ENCODE results near the gene PRKG1. TPM values are rescaled to one million over a fixed set of nuclear protein-coding genes. Genes with fewer than 3 reads are reported as not detected.

Gene PRKG1
- total and polyA plus RNA-seq, 2 donors (not counting 1 experiment from before 2014, with no cell fraction given): 45.8 to 71.8 TPM

DNA sequence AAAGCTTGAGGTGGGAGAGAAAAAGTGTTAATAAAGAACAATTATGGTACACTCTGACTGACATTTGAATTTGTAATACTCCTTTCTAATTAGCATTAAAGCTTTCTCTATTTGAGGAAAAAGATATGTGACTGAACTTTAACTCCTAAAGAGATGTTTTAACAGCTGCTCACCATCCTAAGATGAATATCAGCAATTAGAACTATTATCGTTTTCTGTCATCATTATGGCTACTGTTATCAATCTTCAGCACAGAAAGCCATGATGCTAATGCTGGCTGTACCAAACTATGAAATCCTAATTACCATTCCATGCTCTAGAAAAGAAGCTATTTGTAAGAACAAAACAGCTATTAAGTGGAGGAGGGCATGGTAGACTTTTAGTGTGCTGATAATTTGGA, 853.9 kb downstream of the PRKG1 start:
- H3K4me3 ChIP-seq (replicated peaks in 1 of 4; ENCODE audit: control extremely low read depth in 1 of 4, insufficient read depth in 1 of 4, low read depth in 3 of 4, low read length in 4 of 4): no peak overlapping the region
- H2AFZ ChIP-seq (ENCODE audit: low read length): no peak overlapping the region
- no peak overlapping the region for H3K27ac ChIP-seq (ENCODE audit: insufficient read depth, low read length)
- H3K9ac ChIP-seq (ENCODE audit: insufficient read depth, low read length): no peak overlapping the region
- no peak for DNase-seq (ENCODE audit: low read depth in 2 of 2)
- H4K20me1 ChIP-seq (ENCODE audit: control insufficient read depth, extremely low read depth, insufficient read depth, low read length): no peaks in the 10 kb centered on the region
- H3K4me2 ChIP-seq (ENCODE audit: extremely low read depth, insufficient read depth, low read length): no peak overlapping the region
- H3K9me3 ChIP-seq (ENCODE audit: control insufficient read depth, insufficient read depth, low read depth, low read length): no peaks in the 10 kb centered on the region
- H3K27me3 ChIP-seq (ENCODE audit: control insufficient read depth, insufficient read depth, low read length): no peaks in the 10 kb centered on the region
- H3K36me3 ChIP-seq (ENCODE audit: control insufficient read depth, insufficient read depth, low read length): no peaks in the 10 kb centered on the region
- H3K4me1 ChIP-seq (ENCODE audit: control insufficient read depth, extremely low read depth, insufficient read depth, low read length): no peaks in the 10 kb centered on the region
- TF ChIP-seq, protein P1, sequence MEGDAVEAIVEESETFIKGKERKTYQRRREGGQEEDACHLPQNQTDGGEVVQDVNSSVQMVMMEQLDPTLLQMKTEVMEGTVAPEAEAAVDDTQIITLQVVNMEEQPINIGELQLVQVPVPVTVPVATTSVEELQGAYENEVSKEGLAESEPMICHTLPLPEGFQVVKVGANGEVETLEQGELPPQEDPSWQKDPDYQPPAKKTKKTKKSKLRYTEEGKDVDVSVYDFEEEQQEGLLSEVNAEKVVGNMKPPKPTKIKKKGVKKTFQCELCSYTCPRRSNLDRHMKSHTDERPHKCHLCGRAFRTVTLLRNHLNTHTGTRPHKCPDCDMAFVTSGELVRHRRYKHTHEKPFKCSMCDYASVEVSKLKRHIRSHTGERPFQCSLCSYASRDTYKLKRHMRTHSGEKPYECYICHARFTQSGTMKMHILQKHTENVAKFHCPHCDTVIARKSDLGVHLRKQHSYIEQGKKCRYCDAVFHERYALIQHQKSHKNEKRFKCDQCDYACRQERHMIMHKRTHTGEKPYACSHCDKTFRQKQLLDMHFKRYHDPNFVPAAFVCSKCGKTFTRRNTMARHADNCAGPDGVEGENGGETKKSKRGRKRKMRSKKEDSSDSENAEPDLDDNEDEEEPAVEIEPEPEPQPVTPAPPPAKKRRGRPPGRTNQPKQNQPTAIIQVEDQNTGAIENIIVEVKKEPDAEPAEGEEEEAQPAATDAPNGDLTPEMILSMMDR (conservative IDR thresholded peaks at IDR 0.05 in 1 of 2, IDR thresholded peaks at IDR 0.05 in 1 of 2; ENCODE audit: low read depth in 1 of 2, low read length in 2 of 2): no peak
- no peak for TF ChIP-seq EZH2 (IDR thresholded peaks at IDR 0.05; ENCODE audit: low read length, missing control alignments)
- no peaks in the 10 kb centered on the region for H3K79me2 ChIP-seq (ENCODE audit: control insufficient read depth, insufficient read depth, low read length)

DNA sequence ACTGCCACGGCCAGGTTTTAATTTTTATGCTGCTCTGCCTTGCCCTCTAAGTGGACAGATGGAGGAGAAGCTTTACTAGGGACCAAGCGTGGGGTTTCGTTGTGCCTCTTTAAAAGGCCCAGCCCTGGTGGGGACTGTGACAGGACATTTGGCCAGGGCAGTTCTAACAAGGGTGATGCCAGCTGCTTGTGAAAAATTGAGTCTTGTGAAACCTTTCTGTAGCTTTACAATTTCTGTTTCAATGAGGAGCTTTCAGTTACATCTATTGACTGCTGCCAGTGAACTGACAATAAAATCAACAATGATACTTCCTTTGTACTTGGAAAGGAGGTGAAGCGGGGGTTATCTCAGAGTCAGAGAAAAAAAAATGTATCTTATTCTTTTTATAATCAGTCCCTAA, 858.2 kb downstream of the PRKG1 start:
- DNase-seq (ENCODE audit: low read depth in 2 of 2): no peak
- Histone ChIP-seq H3K36me3 (ENCODE audit: control insufficient read depth, insufficient read depth, low read length) (no peaks in the 10 kb centered on the region), H3K27ac (ENCODE audit: insufficient read depth, low read length) (no peak overlapping the region), H3K9ac (ENCODE audit: insufficient read depth, low read length) (no peak overlapping the region), H3K27me3 (ENCODE audit: control insufficient read depth, insufficient read depth, low read length) (no peaks in the 10 kb centered on the region), H3K79me2 (ENCODE audit: control insufficient read depth, insufficient read depth, low read length) (no peaks in the 10 kb centered on the region), H3K4me2 (ENCODE audit: extremely low read depth, insufficient read depth, low read length) (no peak overlapping the region), H3K4me1 (ENCODE audit: control insufficient read depth, extremely low read depth, insufficient read depth, low read length) (no peaks in the 10 kb centered on the region), H4K20me1 (ENCODE audit: control insufficient read depth, extremely low read depth, insufficient read depth, low read length) (no peaks in the 10 kb centered on the region), H2AFZ (ENCODE audit: low read length) (no peak overlapping the region), H3K9me3 (ENCODE audit: control insufficient read depth, insufficient read depth, low read depth, low read length) (no peaks in the 10 kb centered on the region), H3K4me3 (replicated peaks in 1 of 4; ENCODE audit: control extremely low read depth in 1 of 4, insufficient read depth in 1 of 4, low read depth in 3 of 4, low read length in 4 of 4) (no peak overlapping the region)
- no peak for TF ChIP-seq EZH2 (IDR thresholded peaks at IDR 0.05; ENCODE audit: low read length, missing control alignments)
- TF ChIP-seq, protein P1 (conservative IDR thresholded peaks at IDR 0.05 in 1 of 2, IDR thresholded peaks at IDR 0.05 in 1 of 2; ENCODE audit: low read depth in 1 of 2, low read length in 2 of 2): no peak

DNA sequence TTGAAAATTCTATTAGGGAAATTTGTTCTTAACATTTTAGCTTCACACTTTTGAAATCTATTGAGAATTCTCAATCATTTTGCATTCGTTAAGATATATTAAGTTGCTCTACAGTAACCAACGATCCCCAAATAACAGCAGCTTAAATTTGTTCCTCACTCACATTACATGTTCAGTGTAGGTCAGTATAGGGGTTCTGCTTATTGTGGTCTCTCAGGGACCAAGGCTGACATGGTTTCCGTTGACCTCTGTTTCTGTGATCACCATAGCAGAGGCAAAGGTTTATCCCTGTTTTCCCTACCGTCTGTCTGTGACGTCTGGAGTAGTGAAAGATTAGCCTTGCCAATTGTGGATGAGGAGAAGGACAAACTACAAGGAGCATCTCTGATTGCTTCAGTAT, 860.1 kb downstream of the PRKG1 start:
- no peak overlapping the region for H3K27ac ChIP-seq (ENCODE audit: insufficient read depth, low read length)
- peaks cover 2% of the 10 kb centered on the region for H3K4me1 ChIP-seq (ENCODE audit: control insufficient read depth, extremely low read depth, insufficient read depth, low read length)
- TF ChIP-seq, protein P1 (conservative IDR thresholded peaks at IDR 0.05 in 1 of 2, IDR thresholded peaks at IDR 0.05 in 1 of 2; ENCODE audit: low read depth in 1 of 2, low read length in 2 of 2): no peak
- TF ChIP-seq EZH2 (IDR thresholded peaks at IDR 0.05; ENCODE audit: low read length, missing control alignments): no peak
- no peak overlapping the region for H2AFZ ChIP-seq (ENCODE audit: low read length)
- no peaks in the 10 kb centered on the region for H3K36me3 ChIP-seq (ENCODE audit: control insufficient read depth, insufficient read depth, low read length)
- no peak for DNase-seq (ENCODE audit: low read depth in 2 of 2)
- H3K27me3 ChIP-seq (ENCODE audit: control insufficient read depth, insufficient read depth, low read length): no peaks in the 10 kb centered on the region
- no peak overlapping the region for H3K9ac ChIP-seq (ENCODE audit: insufficient read depth, low read length)
- no peak overlapping the region for H3K4me3 ChIP-seq (replicated peaks in 1 of 4; ENCODE audit: control extremely low read depth in 1 of 4, insufficient read depth in 1 of 4, low read depth in 3 of 4, low read length in 4 of 4)
- no peaks in the 10 kb centered on the region for H3K9me3 ChIP-seq (ENCODE audit: control insufficient read depth, insufficient read depth, low read depth, low read length)
- H3K79me2 ChIP-seq (ENCODE audit: control insufficient read depth, insufficient read depth, low read length): no peaks in the 10 kb centered on the region
- H4K20me1 ChIP-seq (ENCODE audit: control insufficient read depth, extremely low read depth, insufficient read depth, low read length): no peaks in the 10 kb centered on the region
- no peak overlapping the region for H3K4me2 ChIP-seq (ENCODE audit: extremely low read depth, insufficient read depth, low read length)
